ENCODE measurements around the gene PRDM1. TPM values are rescaled to one million over a fixed set of nuclear protein-coding genes. Genes with fewer than 3 reads are reported as not detected.

PRDM1 gene
- total and polyA plus RNA-seq, 10 donors = 2.2 to 63.7 (median 42.3) TPM

DNA sequence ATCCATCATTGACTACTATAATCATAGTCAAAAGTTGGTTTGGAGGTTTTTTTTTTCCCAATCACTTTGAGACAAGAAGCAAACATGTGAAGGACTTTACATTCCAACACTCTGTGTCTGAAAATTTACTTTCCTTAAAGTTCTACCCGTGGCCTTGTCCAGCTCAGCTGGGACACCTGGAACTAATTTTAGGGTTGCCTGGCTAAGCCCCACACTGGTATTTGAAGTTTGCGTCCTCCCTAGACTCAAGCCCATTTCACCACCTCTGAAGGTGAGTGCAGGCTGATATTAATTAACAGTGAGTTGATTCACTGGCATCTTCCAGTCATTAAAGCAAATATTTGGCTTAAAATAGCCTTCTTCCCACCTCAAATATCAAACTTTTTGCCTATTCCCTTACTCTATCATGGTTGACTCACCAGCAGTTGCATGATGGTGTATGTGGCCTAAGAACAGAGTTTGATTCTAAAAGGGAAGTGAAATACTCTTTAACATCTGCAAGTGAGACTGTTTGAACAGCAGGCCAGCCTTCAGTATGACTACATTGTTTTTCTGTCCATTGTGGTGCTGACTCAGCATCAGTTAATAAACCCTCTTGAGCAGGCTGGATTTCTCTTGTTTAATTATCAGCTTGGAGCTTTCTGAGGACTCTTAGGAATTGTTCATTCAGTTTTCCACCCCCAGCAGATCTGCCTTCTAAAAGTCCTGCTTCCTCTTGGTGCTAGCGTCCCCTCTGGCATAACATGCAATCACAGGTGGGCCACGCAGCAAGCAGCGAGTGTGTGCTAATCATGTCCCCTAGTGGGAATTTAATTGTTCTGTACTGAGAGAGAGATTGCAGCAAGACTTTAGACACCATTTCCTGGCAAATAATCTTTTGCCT lies 1.8 kb upstream of the PRDM1 start:
- no peaks in the 10 kb centered on the region for H3K9me3 ChIP-seq
- H3K27ac ChIP-seq = peak overlapping the region; percentile 24 to 90 (median 76)
- peaks cover 0 to 29% (median 0%) of the 10 kb centered on the region in 7 donors for H3K27me3 ChIP-seq (replicated peaks in 1 of 7)
- intact Hi-C loops (cut with DNase I; ENCODE audit: low total_unique reads) = loop anchor here (10.0 kb wide), 1 partner anchor 90 kb away; no protein-coding TSS in a partner anchor
- H3K4me1 ChIP-seq = peaks cover 22 to 63% (median 52%) of the 10 kb centered on the region in 6 donors
- peak in 1 of 3 donors; percentile 27 for TF ChIP-seq POLR2AphosphoS5 (IDR thresholded peaks at IDR 0.05)
- no peak for TF ChIP-seq POLR2A (IDR thresholded peaks at IDR 0.05)
- TF ChIP-seq, protein P1, sequence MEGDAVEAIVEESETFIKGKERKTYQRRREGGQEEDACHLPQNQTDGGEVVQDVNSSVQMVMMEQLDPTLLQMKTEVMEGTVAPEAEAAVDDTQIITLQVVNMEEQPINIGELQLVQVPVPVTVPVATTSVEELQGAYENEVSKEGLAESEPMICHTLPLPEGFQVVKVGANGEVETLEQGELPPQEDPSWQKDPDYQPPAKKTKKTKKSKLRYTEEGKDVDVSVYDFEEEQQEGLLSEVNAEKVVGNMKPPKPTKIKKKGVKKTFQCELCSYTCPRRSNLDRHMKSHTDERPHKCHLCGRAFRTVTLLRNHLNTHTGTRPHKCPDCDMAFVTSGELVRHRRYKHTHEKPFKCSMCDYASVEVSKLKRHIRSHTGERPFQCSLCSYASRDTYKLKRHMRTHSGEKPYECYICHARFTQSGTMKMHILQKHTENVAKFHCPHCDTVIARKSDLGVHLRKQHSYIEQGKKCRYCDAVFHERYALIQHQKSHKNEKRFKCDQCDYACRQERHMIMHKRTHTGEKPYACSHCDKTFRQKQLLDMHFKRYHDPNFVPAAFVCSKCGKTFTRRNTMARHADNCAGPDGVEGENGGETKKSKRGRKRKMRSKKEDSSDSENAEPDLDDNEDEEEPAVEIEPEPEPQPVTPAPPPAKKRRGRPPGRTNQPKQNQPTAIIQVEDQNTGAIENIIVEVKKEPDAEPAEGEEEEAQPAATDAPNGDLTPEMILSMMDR (IDR thresholded peaks at IDR 0.05 in 8 of 11, conservative IDR thresholded peaks at IDR 0.05 in 3 of 11) = peak in 9 of 11 experiments; percentile 38 to 54 (median 50)
- no peak for DNase-seq
- H3K36me3 ChIP-seq = peaks cover 0 to 7% (median 0%) of the 10 kb centered on the region in 6 donors
- no peak overlapping the region for H3K4me3 ChIP-seq
- 57 to 64% (median 57%) methylated on average over 5 of the region's 5 CpGs for WGBS, 5 donors

- peaks cover 0 to 31% (median 0%) of the 10 kb centered on the region in 7 donors for H3K27me3 ChIP-seq (replicated peaks in 1 of 7)
- no peaks in the 10 kb centered on the region for H3K9me3 ChIP-seq
- peaks cover 22 to 71% (median 60%) of the 10 kb centered on the region in 6 donors for H3K4me1 ChIP-seq
- intact Hi-C loops (cut with DNase I; ENCODE audit: low total_unique reads) = loop anchor here (10.0 kb wide), 1 partner anchor 90 kb away; no protein-coding TSS in a partner anchor
- WGBS, 5 donors = 28 to 51% (median 41%) methylated on average over 7 of the region's 7 CpGs
- peak overlapping the region; percentile 24 to 90 (median 80) for H3K27ac ChIP-seq
- TF ChIP-seq POLR2AphosphoS5 (IDR thresholded peaks at IDR 0.05) (no peak), POLR2A (IDR thresholded peaks at IDR 0.05) (no peak)
- TF ChIP-seq, protein P1 (IDR thresholded peaks at IDR 0.05 in 8 of 11, conservative IDR thresholded peaks at IDR 0.05 in 3 of 11) = no peak
- peak overlapping the region in 4 of 8 donors; percentile 45 to 74 (median 52) for H3K4me3 ChIP-seq
- peaks cover 0 to 7% (median 0%) of the 10 kb centered on the region in 6 donors for H3K36me3 ChIP-seq
- no peak for DNase-seq
These were observed 996 bp upstream of the PRDM1 start for GRCh38 chr6:106084989-106085691.

- DNase-seq = no peak
- Histone ChIP-seq H3K9me3 (no peaks in the 10 kb centered on the region), H3K27me3 (replicated peaks in 1 of 7) (peaks cover 0 to 31% (median 0%) of the 10 kb centered on the region in 7 donors), H3K4me3 (peak overlapping the region in 7 of 8 donors; percentile 34 to 74 (median 47)), H3K4me1 (peaks cover 22 to 76% (median 65%) of the 10 kb centered on the region in 6 donors), H3K27ac (peak overlapping the region; percentile 55 to 90 (median 80)), H3K36me3 (peaks cover 0 to 7% (median 0%) of the 10 kb centered on the region in 6 donors)
- 3 to 11% (median 7%) methylated on average over 6 of the region's 6 CpGs for WGBS, 5 donors
- TF ChIP-seq, protein P1 (IDR thresholded peaks at IDR 0.05 in 8 of 11, conservative IDR thresholded peaks at IDR 0.05 in 3 of 11) = no peak
- no peak for TF ChIP-seq POLR2A (IDR thresholded peaks at IDR 0.05)
- no peak for TF ChIP-seq POLR2AphosphoS5 (IDR thresholded peaks at IDR 0.05)
- intact Hi-C loops (cut with DNase I; ENCODE audit: low total_unique reads) = loop anchor here (10.0 kb wide), 1 partner anchor 91 kb away; no protein-coding TSS in a partner anchor
These were observed 498 bp upstream of the PRDM1 start for GRCh38 chr6:106085692-106085983.
